H9 (cell line): ENCODE data around the gene ULBP3. TPM values are rescaled to one million over a fixed set of nuclear protein-coding genes. Genes with fewer than 3 reads are reported as not detected.

Experiments
- DNase-seq: peaks from one replicate; pipeline ENCODE4 v3.0.0-alpha.2; 2017
- H2AFZ ChIP-seq: one replicate; pipeline ENCODE4 v1.6.1; 2013; ENCODE audit warnings: mild to moderate bottlenecking, low read length, control low read depth, moderate library complexity
- H2AK5ac ChIP-seq: 2 replicates; pipeline ENCODE4 v1.6.1; 2013; ENCODE audit warnings: low read length, control low read depth, mixed read lengths; ENCODE audit not compliant: insufficient read length
- H2BK120ac ChIP-seq: one replicate; pipeline ENCODE4 v1.6.1; 2013; ENCODE audit warnings: low read depth, mild to moderate bottlenecking, low read length, control low read depth, inconsistent platforms; ENCODE audit not compliant: poor library complexity, severe bottlenecking
- H2BK12ac ChIP-seq: 2 replicates; pipeline ENCODE4 v1.6.1; 2013; ENCODE audit warnings: low read length, control low read depth, mixed read lengths, low read depth; ENCODE audit not compliant: insufficient read length
- H2BK15ac ChIP-seq: 2 replicates; pipeline ENCODE4 v1.6.1; 2013; ENCODE audit warnings: low read depth, low read length, control low read depth
- H2BK20ac ChIP-seq: one replicate; pipeline ENCODE4 v1.6.1; 2013; ENCODE audit warnings: low read depth, mild to moderate bottlenecking, low read length, control low read depth, inconsistent platforms; ENCODE audit not compliant: poor library complexity, severe bottlenecking
- H2BK5ac ChIP-seq: 2 replicates; pipeline ENCODE4 v1.6.1; 2013; ENCODE audit warnings: low read length, control low read depth, mixed read lengths; ENCODE audit not compliant: insufficient read length
- H3K14ac ChIP-seq: 2 replicates; pipeline ENCODE4 v1.6.1; 2013; ENCODE audit warnings: low read length, control low read depth; ENCODE audit not compliant: insufficient read depth
- H3K18ac ChIP-seq: 2 replicates; pipeline ENCODE4 v1.6.1; 2013; ENCODE audit warnings: low read depth, mild to moderate bottlenecking, mixed read lengths, low read length, control low read depth; ENCODE audit not compliant: insufficient read length
- H3K23ac ChIP-seq: 2 replicates; pipeline ENCODE4 v1.6.1; 2013; ENCODE audit warnings: low read length, control low read depth, mixed read lengths, low read depth; ENCODE audit not compliant: insufficient read length
- H3K23me2 ChIP-seq: 2 replicates; pipeline ENCODE4 v1.6.1; 2013; ENCODE audit warnings: low read depth, mild to moderate bottlenecking, mixed read lengths, low read length, control low read depth; ENCODE audit not compliant: insufficient read length, poor library complexity, severe bottlenecking
- H3K27ac ChIP-seq: 2 replicates; pipeline ENCODE4 v1.5.1; 2013; ENCODE audit warnings: low read length, control low read depth, mixed read lengths, low read depth; ENCODE audit not compliant: insufficient read length
- H3K27me3 ChIP-seq: 2 replicates; pipeline ENCODE4 v1.6.1; 2013; ENCODE audit warnings: low read length, control low read depth, inconsistent platforms; ENCODE audit not compliant: insufficient read depth
- H3K4ac ChIP-seq: 2 replicates; pipeline ENCODE4 v1.6.1; 2013; ENCODE audit warnings: low read depth, mild to moderate bottlenecking, control low read depth, inconsistent platforms, low read length, moderate library complexity
- H3K4me1 ChIP-seq: 2 replicates; pipeline ENCODE4 v1.6.1; 2013; ENCODE audit warnings: low read length, control low read depth, inconsistent platforms; ENCODE audit not compliant: insufficient read depth
- H3K4me2 ChIP-seq: 2 replicates; pipeline ENCODE4 v1.6.1; 2013; ENCODE audit warnings: low read length, control low read depth, mixed read lengths; ENCODE audit not compliant: insufficient read length, insufficient read depth
- H3K56ac ChIP-seq: 2 replicates; pipeline ENCODE4 v1.6.1; 2013; ENCODE audit warnings: low read depth, mild to moderate bottlenecking, mixed read lengths, low read length, control low read depth; ENCODE audit not compliant: insufficient read length
- H3K79me1 ChIP-seq: 2 replicates; pipeline ENCODE4 v1.6.1; 2013; ENCODE audit warnings: low read depth, mild to moderate bottlenecking, moderate library complexity, low read length, control low read depth, inconsistent platforms; ENCODE audit not compliant: insufficient read depth, poor library complexity, severe bottlenecking
- H3K79me2 ChIP-seq: 2 replicates; pipeline ENCODE4 v1.6.1; 2013; ENCODE audit warnings: low read length, control low read depth, inconsistent platforms; ENCODE audit not compliant: insufficient read depth
- H3K9ac ChIP-seq: 2 replicates; pipeline ENCODE4 v1.6.1; 2013; ENCODE audit warnings: low read length, control low read depth, mixed read lengths; ENCODE audit not compliant: insufficient read length; ENCODE audit errors: extremely low read depth
- H3K9me3 ChIP-seq: one replicate; pipeline ENCODE4 v1.6.1; 2013; ENCODE audit warnings: low read depth, low read length, inconsistent platforms; ENCODE audit not compliant: control insufficient read depth
- H3T11ph ChIP-seq: one replicate; pipeline ENCODE4 v1.6.1; 2013; ENCODE audit warnings: mild to moderate bottlenecking, low read length, control low read depth, inconsistent platforms
- H4K20me1 ChIP-seq: one replicate; pipeline ENCODE4 v1.6.1; 2013; ENCODE audit not compliant: control insufficient read depth, insufficient read length, insufficient read depth
- H4K5ac ChIP-seq: 2 replicates; pipeline ENCODE4 v1.6.1; 2013; ENCODE audit warnings: low read depth, mild to moderate bottlenecking, mixed read lengths, low read length, control low read depth; ENCODE audit not compliant: insufficient read length
- H4K8ac ChIP-seq: replicated peaks from 2 replicates; pipeline ENCODE4 v1.6.1; 2013; ENCODE audit warnings: low read length, control low read depth, mixed read lengths, low read depth; ENCODE audit not compliant: insufficient read length
- H4K91ac ChIP-seq: 2 replicates; pipeline ENCODE4 v1.6.1; 2013; ENCODE audit warnings: low read depth, mild to moderate bottlenecking, moderate library complexity, mixed read lengths, low read length, control low read depth; ENCODE audit not compliant: insufficient read length
- H3K27ac Mint-ChIP-seq, 3 experiments: 2 replicates in 2 of 3; 3 replicates in 1 of 3; pipeline ENCODE4 v1.8.0; 2020 to 2021; ENCODE audit warnings: mixed read lengths in 3 of 3, mild to moderate bottlenecking in 1 of 3, moderate library complexity in 1 of 3
- H3K27me3 Mint-ChIP-seq: 2 replicates; pipeline ENCODE4 v1.8.0; 2021; ENCODE audit warnings: low read depth, mild to moderate bottlenecking, moderate library complexity, mixed read lengths
- H3K36me3 Mint-ChIP-seq, 3 experiments: 2 replicates in 2 of 3; 3 replicates in 1 of 3; pipeline ENCODE4 v1.8.0; 2020 to 2021; ENCODE audit warnings: low read depth in 3 of 3, mixed read lengths in 3 of 3; ENCODE audit not compliant: insufficient read depth in 1 of 3
- H3K4me1 Mint-ChIP-seq, 2 experiments: 2 replicates each; pipeline ENCODE4 v1.8.0; 2020; ENCODE audit warnings: mixed read lengths in 2 of 2
- H3K4me3 Mint-ChIP-seq, 2 experiments: 2 replicates in 1 of 2; 3 replicates in 1 of 2; pipeline ENCODE4 v1.8.0; 2020 to 2021; ENCODE audit warnings: mild to moderate bottlenecking in 2 of 2, mixed read lengths in 2 of 2, moderate library complexity in 1 of 2
- H3K9me3 Mint-ChIP-seq, 2 experiments: 2 replicates in 1 of 2; 3 replicates in 1 of 2; pipeline ENCODE4 v1.8.0; 2020; ENCODE audit warnings: mild to moderate bottlenecking in 2 of 2, mixed read lengths in 2 of 2, moderate library complexity in 1 of 2
- CTCF ChIP-seq: fragments of 200-600 bp; sonication (generic); conservative IDR thresholded peaks from 3 replicates; pipeline ENCODE4 v1.8.0; 2021; ENCODE audit warnings: antibody characterized with exemption, mild to moderate bottlenecking
- WGBS: extraction: QIAGEN DNeasy Blood & Tissue Kit; methylation state at CpG from one replicate; pipeline ENCODE4 v1.1.7; 2013; ENCODE audit warnings: missing lambda C conversion rate, low lambda C conversion rate, mixed read lengths; ENCODE audit not compliant: insufficient read length; ENCODE audit errors: extremely low coverage; 5-methylcytosine and 5-hydroxymethylcytosine counted together
- total RNA-seq: library from RNA; stranded (reverse); gene quantifications from 2 replicates; pipeline ENCODE4 v1.2.1, GENCODE V29; 2021

Gene ULBP3
- total RNA-seq, 1 experiment from 2014 or later, result 5.8 TPM

GRCh38 chr6:150053450-150053849, 15.5 kb downstream of the ULBP3 start:
- Histone ChIP-seq H4K20me1 (no peaks in the 10 kb centered on the region), H3K79me2 (no peaks in the 10 kb centered on the region), H2BK12ac (no peak overlapping the region), H3K56ac (no peak overlapping the region), H2AFZ (no peak overlapping the region), H3K9me3 (no peaks in the 10 kb centered on the region), H3K4me2 (no peak overlapping the region), H3K14ac (no peak overlapping the region), H3T11ph (no peak overlapping the region), H2BK5ac (no peak overlapping the region), H3K4me1 (no peaks in the 10 kb centered on the region), H3K9ac (no peak overlapping the region), H3K23ac (no peak overlapping the region), H3K4ac (no peak overlapping the region), H4K5ac (no peak overlapping the region), H4K8ac (no peak overlapping the region), H3K79me1 (no peaks in the 10 kb centered on the region), H2AK5ac (no peak overlapping the region), H3K18ac (no peak overlapping the region), H3K23me2 (no peaks in the 10 kb centered on the region), H3K27me3 (no peaks in the 10 kb centered on the region; the same call in 1 of the 2 replicates), H2BK120ac (no peak overlapping the region), H2BK15ac (no peak overlapping the region), H4K91ac (no peak overlapping the region), H2BK20ac (no peak overlapping the region), H3K27ac (no peak overlapping the region)
- no peaks in the 10 kb centered on the region for H3K4me1 Mint-ChIP-seq
- H3K4me3 Mint-ChIP-seq, result no peak overlapping the region
- H3K27me3 Mint-ChIP-seq, result peaks cover 60% of the 10 kb centered on the region
- no CpG with 5 or more reads among the region's 11 CpGs for WGBS
- H3K36me3 Mint-ChIP-seq, result peaks cover 0 to 5% (median 3%) of the 10 kb centered on the region in 3 experiments; a peak in 5 of 7 replicates
- TF ChIP-seq CTCF, result no peak
- H3K9me3 Mint-ChIP-seq, result peaks cover 29 to 32% of the 10 kb centered on the region in 2 experiments
- H3K27ac Mint-ChIP-seq, result no peak overlapping the region
- no peak for DNase-seq
